ENCODE results near the gene SRGAP1.

DNA sequence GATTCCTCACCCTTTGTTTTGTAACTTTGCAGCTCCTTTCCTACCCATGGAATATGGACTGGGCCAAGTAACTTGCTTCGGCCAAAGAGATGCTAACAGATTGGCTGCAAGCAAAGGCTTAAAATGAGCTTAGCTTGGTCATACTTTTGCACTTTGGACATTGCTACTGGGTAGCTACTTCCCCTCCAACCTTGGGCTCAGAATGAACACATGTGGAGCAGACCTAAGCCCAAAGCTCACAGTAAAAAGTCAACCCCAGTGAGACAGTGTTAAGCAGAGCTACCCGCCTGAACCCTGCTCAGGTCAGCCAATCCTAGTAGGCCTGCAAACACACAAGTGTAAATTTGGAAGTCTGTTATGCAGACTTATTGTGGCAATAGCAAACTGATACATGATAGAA, 363.0 kb downstream of the SRGAP1 start:
- TF ChIP-seq, protein P1, sequence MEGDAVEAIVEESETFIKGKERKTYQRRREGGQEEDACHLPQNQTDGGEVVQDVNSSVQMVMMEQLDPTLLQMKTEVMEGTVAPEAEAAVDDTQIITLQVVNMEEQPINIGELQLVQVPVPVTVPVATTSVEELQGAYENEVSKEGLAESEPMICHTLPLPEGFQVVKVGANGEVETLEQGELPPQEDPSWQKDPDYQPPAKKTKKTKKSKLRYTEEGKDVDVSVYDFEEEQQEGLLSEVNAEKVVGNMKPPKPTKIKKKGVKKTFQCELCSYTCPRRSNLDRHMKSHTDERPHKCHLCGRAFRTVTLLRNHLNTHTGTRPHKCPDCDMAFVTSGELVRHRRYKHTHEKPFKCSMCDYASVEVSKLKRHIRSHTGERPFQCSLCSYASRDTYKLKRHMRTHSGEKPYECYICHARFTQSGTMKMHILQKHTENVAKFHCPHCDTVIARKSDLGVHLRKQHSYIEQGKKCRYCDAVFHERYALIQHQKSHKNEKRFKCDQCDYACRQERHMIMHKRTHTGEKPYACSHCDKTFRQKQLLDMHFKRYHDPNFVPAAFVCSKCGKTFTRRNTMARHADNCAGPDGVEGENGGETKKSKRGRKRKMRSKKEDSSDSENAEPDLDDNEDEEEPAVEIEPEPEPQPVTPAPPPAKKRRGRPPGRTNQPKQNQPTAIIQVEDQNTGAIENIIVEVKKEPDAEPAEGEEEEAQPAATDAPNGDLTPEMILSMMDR (IDR thresholded peaks at IDR 0.05; ENCODE audit: low read length): no peak
- TF ChIP-seq EZH2 (IDR thresholded peaks at IDR 0.05; ENCODE audit: borderline replicate concordance, low read length): no peak

All from OCI-LY1 (cell line).